Activated T-cell treated with anti-CD3 and anti-CD28 coated beads for 1 hour (primary cell): Measurements from ENCODE around the gene MARCHF2.
"Not testable (repeated sequence)": the region's sequence is repeated elsewhere in the genome, so short reads cannot be mapped to it uniquely, and the experiment has no call there.

Experiments
- DNase-seq: peaks from one replicate; pipeline ENCODE4 v3.0.0-alpha.2; 2020; ENCODE audit warnings: low read depth

The MARCHF2 gene, protein sequence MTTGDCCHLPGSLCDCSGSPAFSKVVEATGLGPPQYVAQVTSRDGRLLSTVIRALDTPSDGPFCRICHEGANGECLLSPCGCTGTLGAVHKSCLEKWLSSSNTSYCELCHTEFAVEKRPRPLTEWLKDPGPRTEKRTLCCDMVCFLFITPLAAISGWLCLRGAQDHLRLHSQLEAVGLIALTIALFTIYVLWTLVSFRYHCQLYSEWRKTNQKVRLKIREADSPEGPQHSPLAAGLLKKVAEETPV

DNA sequence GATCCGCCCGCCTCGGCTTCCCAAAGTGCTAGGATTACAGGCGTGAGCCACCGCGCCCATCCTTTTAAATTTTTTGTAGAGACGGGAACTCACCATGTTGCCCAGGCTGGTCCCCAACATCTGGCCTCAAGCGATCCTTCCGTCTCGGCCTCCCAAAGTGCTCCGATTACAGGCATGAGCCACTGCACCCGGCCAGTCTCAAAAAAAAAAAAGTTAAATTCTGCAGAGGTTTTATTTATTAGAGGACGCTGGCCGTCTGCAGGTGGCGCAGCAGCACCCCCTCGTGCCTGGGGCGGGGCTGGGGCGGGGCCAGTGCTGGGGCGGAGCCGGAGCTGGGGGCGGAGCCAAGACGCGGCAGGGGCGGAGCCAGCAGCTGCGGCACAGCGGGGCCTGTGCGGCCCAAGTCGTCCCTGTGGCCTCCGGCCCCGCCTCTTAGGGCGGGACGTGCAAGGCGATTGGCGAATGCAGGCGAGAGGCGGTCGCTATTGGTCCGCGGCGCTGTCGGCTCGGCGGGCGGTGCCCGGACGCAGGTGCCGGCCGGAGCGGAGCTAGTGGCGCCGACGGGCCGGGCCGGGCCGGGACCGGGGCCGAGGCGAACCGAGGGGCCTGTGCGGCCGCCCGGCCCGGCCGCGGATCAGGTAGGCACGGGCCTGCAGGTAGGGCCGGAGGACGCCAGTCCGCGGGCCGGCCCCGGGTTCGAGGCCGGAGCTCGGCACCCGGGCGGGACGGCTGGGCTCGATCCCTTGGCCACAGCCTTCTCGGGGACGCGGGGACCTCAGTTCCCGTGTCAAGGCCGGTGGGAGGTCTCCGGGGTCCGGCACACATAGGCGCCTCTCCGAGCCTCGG lies at the start of gene MARCHF2:
MARCHF2 (plus strand) TSS at position 523 of the 846 bp plus-strand sequence. CDS start 8,536 bp downstream, outside the sequence.
- peak; percentile 89 for DNase-seq

DNA sequence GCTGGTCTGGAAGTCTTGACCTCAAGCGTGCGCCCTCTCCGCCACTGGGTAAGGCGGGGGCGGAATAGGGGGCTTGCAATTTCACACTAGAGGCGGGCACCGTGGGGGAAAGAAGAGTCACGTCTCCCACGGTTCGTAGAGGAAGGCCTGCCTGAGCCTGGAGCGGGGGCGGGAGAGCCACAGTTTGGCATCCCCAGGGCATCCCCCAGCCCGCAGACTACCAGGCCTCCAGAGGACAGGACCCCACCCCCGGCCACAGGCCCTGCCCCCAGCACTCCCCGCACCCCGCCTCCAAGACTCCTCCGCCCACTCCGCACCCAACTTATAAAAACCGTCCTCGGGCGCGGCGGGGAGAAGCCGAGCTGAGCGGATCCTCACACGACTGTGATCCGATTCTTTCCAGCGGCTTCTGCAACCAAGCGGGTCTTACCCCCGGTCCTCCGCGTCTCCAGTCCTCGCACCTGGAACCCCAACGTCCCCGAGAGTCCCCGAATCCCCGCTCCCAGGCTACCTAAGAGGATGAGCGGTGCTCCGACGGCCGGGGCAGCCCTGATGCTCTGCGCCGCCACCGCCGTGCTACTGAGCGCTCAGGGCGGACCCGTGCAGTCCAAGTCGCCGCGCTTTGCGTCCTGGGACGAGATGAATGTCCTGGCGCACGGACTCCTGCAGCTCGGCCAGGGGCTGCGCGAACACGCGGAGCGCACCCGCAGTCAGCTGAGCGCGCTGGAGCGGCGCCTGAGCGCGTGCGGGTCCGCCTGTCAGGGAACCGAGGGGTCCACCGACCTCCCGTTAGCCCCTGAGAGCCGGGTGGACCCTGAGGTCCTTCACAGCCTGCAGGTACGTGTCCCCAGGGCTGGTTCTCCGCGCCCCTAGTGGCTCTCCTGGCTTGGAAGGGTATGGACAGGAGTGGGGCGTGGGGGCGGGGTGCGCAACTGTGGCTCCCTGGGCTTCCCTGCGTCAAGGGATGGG lies 49.0 kb upstream of the MARCHF2 start, which contains the start of gene ANGPTL4:
ANGPTL4 (plus strand) TSS at position 353 of the 969 bp plus-strand sequence; CDS start at position 520, 167 bp downstream.
- DNase-seq = peak; percentile 24

DNA sequence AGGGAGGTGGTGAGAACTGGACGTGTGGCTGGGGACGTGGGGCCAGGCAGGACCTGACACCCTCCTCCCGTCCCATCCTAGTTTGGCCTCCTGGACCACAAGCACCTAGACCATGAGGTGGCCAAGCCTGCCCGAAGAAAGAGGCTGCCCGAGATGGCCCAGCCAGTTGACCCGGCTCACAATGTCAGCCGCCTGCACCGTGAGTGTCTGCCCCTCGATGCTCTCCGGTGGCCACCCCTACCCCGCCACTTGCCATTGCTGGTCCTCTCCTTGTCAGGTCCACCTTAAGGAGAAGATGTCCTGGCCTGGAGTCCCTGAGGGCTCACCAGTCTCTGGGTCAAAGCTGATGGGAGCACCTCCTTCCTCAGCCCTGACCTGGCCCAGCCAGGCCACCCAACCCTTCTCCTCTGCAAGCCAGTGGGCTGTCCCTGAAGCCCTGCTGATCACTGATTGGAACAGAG lies 47.0 kb upstream of the MARCHF2 start:
- DNase-seq = no peak

DNA sequence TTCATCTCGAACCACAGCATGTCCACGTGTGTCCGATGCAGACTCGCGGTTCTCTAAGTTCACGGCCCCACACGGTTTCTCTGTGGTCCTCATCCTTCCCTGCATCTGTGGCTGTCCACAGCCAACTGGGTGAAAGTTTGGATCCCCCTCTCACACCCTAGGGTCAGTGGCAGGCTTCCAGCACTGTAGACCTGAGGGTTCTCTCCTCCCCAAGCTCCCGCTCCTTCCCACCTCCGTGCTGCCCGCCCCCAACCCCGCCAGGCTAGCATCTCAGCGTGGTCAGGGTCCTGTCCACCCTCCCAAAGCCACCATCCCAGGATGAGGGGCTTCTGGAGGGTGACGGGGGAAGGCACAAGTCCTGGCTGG lies 46.2 kb upstream of the MARCHF2 start:
- DNase-seq = no peak

GRCh38 chr19:8367327-8368001 lies 45.6 kb upstream of the MARCHF2 start:
- no peak for DNase-seq

DNA sequence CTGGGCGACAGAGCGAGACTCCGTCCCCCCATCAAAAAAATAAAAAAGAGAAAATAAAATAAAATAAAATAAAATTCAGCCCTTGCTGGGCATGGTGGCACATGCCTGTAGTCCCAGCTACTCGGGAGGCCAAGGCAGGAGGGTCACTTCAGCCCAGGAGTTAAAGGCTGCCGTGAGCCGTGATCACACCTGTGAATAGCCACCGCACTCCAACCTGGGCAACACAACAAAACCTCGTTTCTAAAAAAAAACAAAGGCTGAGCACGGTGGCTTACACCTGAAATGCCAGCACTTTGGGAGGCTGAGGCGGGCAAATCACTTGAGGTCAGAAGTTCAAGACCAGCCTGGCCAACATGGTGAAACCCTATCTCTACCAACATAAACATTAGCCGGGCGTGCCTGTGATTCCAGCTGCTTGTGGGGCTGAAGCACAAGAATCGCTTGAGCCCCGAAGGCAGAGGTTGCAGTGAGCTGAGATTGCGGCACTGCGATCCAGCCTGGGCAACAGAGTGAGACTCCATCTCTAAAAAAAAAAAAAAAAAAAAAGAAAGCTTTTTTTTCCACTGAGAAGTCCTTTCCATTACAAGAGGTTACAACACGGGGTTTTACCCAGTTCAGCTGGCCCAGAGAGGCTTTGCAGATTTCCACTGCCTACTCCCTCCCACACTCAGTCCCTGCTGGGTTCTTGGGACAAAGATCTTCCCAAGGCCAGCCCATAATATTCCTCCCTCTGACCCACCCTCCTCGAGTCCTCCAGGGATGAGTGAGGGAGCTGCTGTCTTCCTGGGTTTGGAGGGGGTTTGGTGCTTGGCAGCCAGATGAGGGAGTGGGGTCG lies 42.7 kb upstream of the MARCHF2 start:
- no peak for DNase-seq

DNA sequence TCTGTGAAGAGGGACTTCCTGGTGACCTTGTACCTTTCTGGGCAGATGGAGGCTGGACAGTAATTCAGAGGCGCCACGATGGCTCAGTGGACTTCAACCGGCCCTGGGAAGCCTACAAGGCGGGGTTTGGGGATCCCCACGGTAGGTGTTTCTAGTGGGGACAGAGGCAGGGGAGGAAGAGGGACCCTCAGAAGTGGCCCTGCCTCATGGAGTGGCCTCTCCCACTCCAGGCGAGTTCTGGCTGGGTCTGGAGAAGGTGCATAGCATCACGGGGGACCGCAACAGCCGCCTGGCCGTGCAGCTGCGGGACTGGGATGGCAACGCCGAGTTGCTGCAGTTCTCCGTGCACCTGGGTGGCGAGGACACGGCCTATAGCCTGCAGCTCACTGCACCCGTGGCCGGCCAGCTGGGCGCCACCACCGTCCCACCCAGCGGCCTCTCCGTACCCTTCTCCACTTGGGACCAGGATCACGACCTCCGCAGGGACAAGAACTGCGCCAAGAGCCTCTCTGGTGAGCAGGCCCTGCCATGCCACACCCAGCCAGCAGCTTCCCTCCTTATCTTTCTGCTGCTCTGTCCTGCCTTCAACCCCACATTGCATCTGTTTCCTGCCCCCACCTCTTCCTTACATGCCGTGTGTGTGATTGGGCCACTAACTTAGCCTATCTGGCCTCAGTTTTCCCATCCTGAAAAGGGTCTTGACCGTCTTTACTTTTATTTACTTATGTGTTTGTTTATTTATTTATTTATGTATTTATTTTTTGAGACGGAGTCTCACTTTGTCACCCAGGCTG lies 41.9 kb upstream of the MARCHF2 start:
- DNase-seq = no peak

DNA sequence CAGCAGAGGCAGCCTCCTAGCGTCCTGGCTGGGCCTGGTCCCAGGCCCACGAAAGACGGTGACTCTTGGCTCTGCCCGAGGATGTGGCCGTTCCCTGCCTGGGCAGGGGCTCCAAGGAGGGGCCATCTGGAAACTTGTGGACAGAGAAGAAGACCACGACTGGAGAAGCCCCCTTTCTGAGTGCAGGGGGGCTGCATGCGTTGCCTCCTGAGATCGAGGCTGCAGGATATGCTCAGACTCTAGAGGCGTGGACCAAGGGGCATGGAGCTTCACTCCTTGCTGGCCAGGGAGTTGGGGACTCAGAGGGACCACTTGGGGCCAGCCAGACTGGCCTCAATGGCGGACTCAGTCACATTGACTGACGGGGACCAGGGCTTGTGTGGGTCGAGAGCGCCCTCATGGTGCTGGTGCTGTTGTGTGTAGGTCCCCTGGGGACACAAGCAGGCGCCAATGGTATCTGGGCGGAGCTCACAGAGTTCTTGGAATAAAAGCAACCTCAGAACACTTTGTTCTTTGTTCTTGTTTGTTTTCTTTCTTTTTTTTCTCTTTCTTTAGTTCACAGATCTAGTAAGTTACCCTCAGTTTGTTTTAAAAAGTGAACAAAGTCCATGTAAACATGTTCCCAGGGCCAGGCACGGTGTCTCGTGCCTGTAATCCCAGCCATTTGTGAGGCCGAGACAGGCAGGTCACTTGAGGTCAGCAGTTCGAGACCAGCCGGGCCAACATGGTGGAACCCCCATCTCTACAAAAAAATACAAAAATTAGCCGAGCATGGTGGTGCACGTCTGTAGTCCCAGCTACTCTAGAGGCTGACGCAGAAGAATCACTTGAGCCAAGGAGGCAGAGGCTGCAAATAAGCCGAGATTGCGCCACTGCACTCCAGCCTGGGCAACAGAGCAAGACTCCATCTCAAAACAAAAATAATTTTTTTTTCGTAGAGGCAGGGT lies 39.0 kb upstream of the MARCHF2 start:
- no peak for DNase-seq

DNA sequence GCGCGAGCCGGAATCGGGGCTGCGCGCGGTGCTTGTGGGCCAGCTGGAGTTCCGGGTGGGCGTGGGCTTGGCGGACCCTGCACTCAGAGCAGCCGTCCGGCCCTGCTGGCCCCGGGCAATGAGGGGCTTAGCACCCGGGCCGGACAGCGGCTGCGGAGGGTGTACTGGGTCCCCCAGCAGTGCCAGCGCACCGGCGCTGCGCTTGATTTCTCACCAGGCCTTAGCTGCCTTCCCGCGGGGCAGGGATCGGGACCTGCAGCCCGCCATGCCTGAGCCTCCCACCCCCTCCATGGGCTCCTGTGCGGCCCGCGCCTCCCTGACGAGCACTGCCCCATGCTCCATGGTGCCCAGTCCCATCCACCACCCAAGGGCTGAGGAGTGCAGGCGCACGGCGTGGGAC lies 37.3 kb upstream of the MARCHF2 start:
- DNase-seq = not testable (repeated sequence)

GRCh38 chr19:8376373-8376974 lies 36.6 kb upstream of the MARCHF2 start:
- DNase-seq = not testable (repeated sequence)

DNA sequence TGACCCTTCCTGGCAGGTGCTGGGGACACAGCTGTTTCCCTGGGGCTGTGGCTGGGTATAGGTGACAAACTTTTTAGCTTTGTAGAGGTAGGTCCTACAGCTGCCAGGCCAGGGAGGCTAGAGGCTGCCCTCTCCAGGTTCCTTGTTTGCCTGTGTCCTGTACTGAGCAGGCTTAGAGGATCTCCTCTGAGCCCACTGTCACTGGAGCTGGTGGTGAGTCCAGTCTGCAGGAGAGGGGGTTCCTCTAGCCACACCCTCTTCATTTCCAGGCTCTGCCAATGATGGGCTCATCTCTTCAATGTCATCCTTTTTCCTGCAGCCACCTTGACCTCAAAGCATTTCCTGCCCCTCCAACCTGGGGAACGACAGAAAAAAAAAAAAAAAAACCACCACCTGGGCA lies 35.5 kb upstream of the MARCHF2 start:
- DNase-seq = no peak

DNA sequence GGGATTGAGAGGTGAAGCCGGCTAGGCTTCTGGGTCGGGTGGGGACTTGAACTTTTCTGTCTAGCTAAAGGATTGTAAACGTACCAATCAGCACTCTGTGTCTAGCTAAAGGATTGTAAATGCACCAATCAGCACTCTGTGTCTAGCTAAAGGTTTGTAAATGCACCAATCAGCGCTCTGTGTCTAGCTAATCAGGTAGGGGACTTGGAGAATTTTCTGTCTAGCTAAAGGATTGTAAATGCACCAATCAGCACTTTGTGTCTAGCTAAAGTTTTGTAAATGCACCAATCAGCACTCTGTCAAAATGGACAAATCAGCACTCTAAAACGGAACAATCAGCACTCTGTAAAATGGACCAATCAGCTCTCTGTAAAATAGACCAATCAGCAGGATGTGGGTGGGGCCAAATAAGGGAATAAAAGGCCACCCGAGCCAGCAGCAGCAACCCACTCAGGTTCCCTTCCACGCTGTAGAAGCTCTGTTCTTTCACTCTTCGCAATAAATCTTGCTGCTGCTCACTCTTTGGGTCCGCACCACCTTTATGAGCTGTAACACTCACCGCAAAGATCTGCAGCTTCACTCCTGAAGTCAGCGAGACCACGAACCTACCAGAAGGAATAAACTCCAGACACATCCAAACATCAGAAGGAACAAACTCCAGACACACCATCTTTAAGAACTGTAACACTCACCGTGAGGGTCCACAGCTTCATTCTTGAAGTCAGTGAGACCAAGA lies 33.8 kb upstream of the MARCHF2 start:
- DNase-seq = not testable (repeated sequence)

GRCh38 chr19:8384569-8384968 lies 28.5 kb upstream of the MARCHF2 start:
- not testable (repeated sequence) for DNase-seq

- DNase-seq = not testable (repeated sequence)
Observed at GRCh38 chr19:8385103-8385502, 28.0 kb upstream of the MARCHF2 start.

DNA sequence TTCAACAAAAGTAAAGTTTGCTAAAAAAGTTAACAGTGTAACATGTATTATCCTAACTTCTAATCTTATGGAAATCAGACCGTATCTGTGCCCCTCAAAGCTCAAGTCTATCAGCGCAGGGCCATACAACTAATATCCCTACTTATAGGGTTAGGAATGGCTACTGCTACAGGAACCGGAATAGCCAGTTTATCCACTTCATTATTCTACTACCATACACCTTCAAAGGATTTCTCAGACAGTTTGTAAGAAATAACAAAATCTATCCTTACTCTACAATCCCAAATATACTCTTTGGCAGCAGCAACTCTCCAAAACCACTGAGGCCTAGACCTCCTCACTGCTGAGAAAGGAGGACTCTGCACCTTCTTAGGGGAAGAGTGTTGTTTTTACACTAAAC lies 27.5 kb upstream of the MARCHF2 start:
- not testable (repeated sequence) for DNase-seq

GRCh38 chr19:8386419-8386818 lies 26.7 kb upstream of the MARCHF2 start:
- DNase-seq = not testable (repeated sequence)

GRCh38 chr19:8386990-8387389 lies 26.1 kb upstream of the MARCHF2 start:
- DNase-seq = no peak
